Suprapubic skin (tissue), 4 donors: ENCODE data around the gene C2CD3. TPM values are rescaled to one million over a fixed set of nuclear protein-coding genes. Genes with fewer than 3 reads are reported as not detected.
A peak's percentile ranks its signal among the peaks of the same experiment; 100 is the strongest.

Experiments
- DNase-seq, 2 donors: peaks; one replicate each; pipeline ENCODE4 v3.0.0-alpha.2; 2019; ENCODE audit warnings: low spot score in 2 of 2
- H3K27ac ChIP-seq: fragments of 200-600 bp; sonication (generic); one replicate; pipeline ENCODE4 v1.5.1; 2019
- H3K27me3 ChIP-seq: fragments of 200-600 bp; sonication (generic); one replicate; pipeline ENCODE4 v1.5.1; 2019
- H3K36me3 ChIP-seq: fragments of 200-600 bp; sonication (generic); one replicate; pipeline ENCODE4 v1.5.1; 2019
- H3K4me1 ChIP-seq: fragments of 200-600 bp; sonication (generic); one replicate; pipeline ENCODE4 v1.5.1; 2019
- H3K4me3 ChIP-seq: fragments of 200-600 bp; sonication (generic); one replicate; pipeline ENCODE4 v1.5.1; 2019; ENCODE audit warnings: mild to moderate bottlenecking
- H3K9me3 ChIP-seq: fragments of 200-600 bp; sonication (generic); one replicate; pipeline ENCODE4 v1.5.1; 2019
- EP300 ChIP-seq: sonication (generic); formaldehyde crosslinking; IDR thresholded peaks from one replicate; pipeline ENCODE4 v1.6.1; 2017; ENCODE audit warnings: antibody characterized with exemption
- POLR2A ChIP-seq, 2 donors: fragments of 450-650 bp; IDR thresholded peaks; one replicate each; pipeline ENCODE4 v1.6.1; 2017; ENCODE audit warnings: antibody characterized with exemption in 2 of 2, mild to moderate bottlenecking in 2 of 2, moderate library complexity in 2 of 2
- POLR2AphosphoS5 ChIP-seq, 3 donors: sonication (generic); formaldehyde crosslinking; IDR thresholded peaks; one replicate each; pipeline ENCODE4 v1.6.1; 2017; ENCODE audit warnings: antibody characterized with exemption in 3 of 3
- WGBS: methylation state at CpG from one replicate; pipeline ENCODE4 v1.1.5; 2018; 5-methylcytosine and 5-hydroxymethylcytosine counted together
- total RNA-seq, 4 donors: library from RNA; depleted of rRNA; stranded (reverse); fragments of >200 nt; gene quantifications; one replicate each; pipeline ENCODE4 v1.1.0, GENCODE V29; 2016
- TF ChIP-seq, protein P1 (sequence below), 2 donors: fragments of 200-600 bp in 1 of 2; fragments of 450-650 bp in 1 of 2; sonication (generic) in 1 of 2; IDR thresholded peaks; one replicate each; pipeline ENCODE4 v1.5.1; 2016 to 2019; ENCODE audit warnings: antibody characterized with exemption in 2 of 2, mild to moderate bottlenecking in 1 of 2, moderate library complexity in 1 of 2

C2CD3 gene
- total RNA-seq, 4 donors from 2014 or later: 16.9 to 41.3 (median 29.2) TPM

- Histone ChIP-seq H3K27me3 (no peaks in the 10 kb centered on the region), H3K4me1 (peaks cover 18% of the 10 kb centered on the region), H3K36me3 (no peaks in the 10 kb centered on the region), H3K9me3 (no peaks in the 10 kb centered on the region), H3K4me3 (no peak overlapping the region), H3K27ac (no peak overlapping the region)
- no peak for DNase-seq
- 81% methylated on average over 13 of the region's 13 CpGs for WGBS
- TF ChIP-seq POLR2AphosphoS5 (IDR thresholded peaks at IDR 0.05) (no peak), POLR2A (IDR thresholded peaks at IDR 0.05) (no peak), EP300 (no peak)
- TF ChIP-seq, protein P1, sequence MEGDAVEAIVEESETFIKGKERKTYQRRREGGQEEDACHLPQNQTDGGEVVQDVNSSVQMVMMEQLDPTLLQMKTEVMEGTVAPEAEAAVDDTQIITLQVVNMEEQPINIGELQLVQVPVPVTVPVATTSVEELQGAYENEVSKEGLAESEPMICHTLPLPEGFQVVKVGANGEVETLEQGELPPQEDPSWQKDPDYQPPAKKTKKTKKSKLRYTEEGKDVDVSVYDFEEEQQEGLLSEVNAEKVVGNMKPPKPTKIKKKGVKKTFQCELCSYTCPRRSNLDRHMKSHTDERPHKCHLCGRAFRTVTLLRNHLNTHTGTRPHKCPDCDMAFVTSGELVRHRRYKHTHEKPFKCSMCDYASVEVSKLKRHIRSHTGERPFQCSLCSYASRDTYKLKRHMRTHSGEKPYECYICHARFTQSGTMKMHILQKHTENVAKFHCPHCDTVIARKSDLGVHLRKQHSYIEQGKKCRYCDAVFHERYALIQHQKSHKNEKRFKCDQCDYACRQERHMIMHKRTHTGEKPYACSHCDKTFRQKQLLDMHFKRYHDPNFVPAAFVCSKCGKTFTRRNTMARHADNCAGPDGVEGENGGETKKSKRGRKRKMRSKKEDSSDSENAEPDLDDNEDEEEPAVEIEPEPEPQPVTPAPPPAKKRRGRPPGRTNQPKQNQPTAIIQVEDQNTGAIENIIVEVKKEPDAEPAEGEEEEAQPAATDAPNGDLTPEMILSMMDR (IDR thresholded peaks at IDR 0.05): no peak
These were observed 200.6 kb downstream of the C2CD3 start for GRCh38 chr11:73969991-73970800.

DNA sequence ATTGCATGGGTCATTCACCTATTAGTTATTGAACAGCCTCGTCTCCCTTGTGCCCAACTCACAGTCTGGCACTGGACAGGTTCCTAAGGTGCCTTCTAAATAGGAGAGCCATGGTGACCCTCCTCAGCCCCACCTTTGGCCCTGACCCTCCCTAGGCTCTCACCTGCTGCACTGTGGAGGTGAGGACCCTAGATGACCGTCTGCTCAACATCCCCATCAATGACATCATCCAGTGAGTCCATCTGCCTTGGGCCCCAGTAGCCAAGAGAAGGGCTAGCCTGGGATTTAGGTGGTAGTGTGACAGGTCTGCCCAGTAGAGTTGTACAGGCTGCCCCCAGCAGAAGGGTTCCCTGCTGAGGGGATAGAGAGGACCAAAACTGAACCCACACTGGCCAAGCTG is 201.7 kb downstream of the C2CD3 start:
- no peaks in the 10 kb centered on the region for H3K27me3 ChIP-seq
- no peak overlapping the region for H3K27ac ChIP-seq
- 92% methylated on average over 2 of the region's 2 CpGs for WGBS
- H3K4me3 ChIP-seq: no peak overlapping the region
- H3K9me3 ChIP-seq: no peaks in the 10 kb centered on the region
- no peak for DNase-seq
- TF ChIP-seq POLR2A (IDR thresholded peaks at IDR 0.05) (no peak), EP300 (no peak), POLR2AphosphoS5 (IDR thresholded peaks at IDR 0.05) (no peak)
- TF ChIP-seq, protein P1 (IDR thresholded peaks at IDR 0.05): no peak
- no peaks in the 10 kb centered on the region for H3K36me3 ChIP-seq
- H3K4me1 ChIP-seq: peaks cover 21% of the 10 kb centered on the region

GRCh38 chr11:73968356-73968966 is 202.3 kb downstream of the C2CD3 start:
- 93% methylated on average over 15 of the region's 15 CpGs for WGBS
- H3K36me3 ChIP-seq: no peaks in the 10 kb centered on the region
- no peak overlapping the region for H3K27ac ChIP-seq
- no peaks in the 10 kb centered on the region for H3K9me3 ChIP-seq
- H3K4me3 ChIP-seq: no peak overlapping the region
- no peak for DNase-seq
- peaks cover 15% of the 10 kb centered on the region for H3K4me1 ChIP-seq
- H3K27me3 ChIP-seq: no peaks in the 10 kb centered on the region
- TF ChIP-seq, protein P1 (IDR thresholded peaks at IDR 0.05): no peak
- TF ChIP-seq POLR2A (IDR thresholded peaks at IDR 0.05) (no peak), EP300 (no peak), POLR2AphosphoS5 (IDR thresholded peaks at IDR 0.05) (no peak)

- Histone ChIP-seq H3K27me3 (no peaks in the 10 kb centered on the region), H3K9me3 (no peaks in the 10 kb centered on the region), H3K27ac (no peak overlapping the region), H3K4me1 (peaks cover 7% of the 10 kb centered on the region), H3K4me3 (no peak overlapping the region), H3K36me3 (no peaks in the 10 kb centered on the region)
- 85% methylated on average over 2 of the region's 2 CpGs for WGBS
- no peak for TF ChIP-seq POLR2A (IDR thresholded peaks at IDR 0.05)
- no peak for TF ChIP-seq EP300
- no peak for TF ChIP-seq POLR2AphosphoS5 (IDR thresholded peaks at IDR 0.05)
- DNase-seq: no peak
These were observed 205.1 kb downstream of the C2CD3 start for GRCh38 chr11:73965764-73966121.

- Histone ChIP-seq H3K4me3 (no peak overlapping the region), H3K4me1 (peaks cover 7% of the 10 kb centered on the region), H3K27me3 (no peaks in the 10 kb centered on the region), H3K9me3 (no peaks in the 10 kb centered on the region), H3K27ac (no peak overlapping the region), H3K36me3 (no peaks in the 10 kb centered on the region)
- 52% methylated on average over 10 of the region's 10 CpGs for WGBS
- DNase-seq: peak in 1 of 2 donors; percentile 52
- TF ChIP-seq POLR2AphosphoS5 (IDR thresholded peaks at IDR 0.05) (no peak), POLR2A (IDR thresholded peaks at IDR 0.05) (no peak), EP300 (no peak)
- TF ChIP-seq, protein P1 (IDR thresholded peaks at IDR 0.05): no peak
These were observed 205.6 kb downstream of the C2CD3 start for GRCh38 chr11:73965076-73965763.
